Suppressor macrophage (primary cell): Measurements from ENCODE around the gene PSME2.

Experiments used
- DNase-seq, 4 experiments: peaks; one replicate each; pipeline ENCODE4 v3.0.0-alpha.2; 2020 to 2022

Gene PSME2

GRCh38 chr14:24150993-24151392 is 4.6 kb upstream of the PSME2 start:
- DNase-seq, result no peak

DNA sequence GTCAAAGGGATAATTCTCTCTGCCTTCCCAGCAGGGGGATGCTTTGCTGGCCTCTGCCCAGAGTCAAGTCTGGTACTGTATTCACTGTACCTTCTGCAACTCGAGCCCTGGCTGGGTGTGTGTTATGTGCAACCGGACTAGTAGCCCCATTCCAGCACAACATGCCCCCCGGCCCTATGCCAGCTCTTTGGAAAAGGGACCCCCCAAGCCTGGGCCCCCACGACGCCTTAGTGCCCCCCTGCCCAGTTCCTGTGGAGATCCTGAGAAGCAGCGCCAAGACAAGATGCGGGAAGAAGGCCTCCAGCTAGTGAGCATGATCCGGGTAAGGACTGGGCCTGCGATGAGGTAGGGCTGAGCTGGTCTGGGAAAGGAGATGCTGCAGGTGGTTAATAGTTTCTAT is 4.2 kb upstream of the PSME2 start:
- DNase-seq, result no peak

GRCh38 chr14:24150061-24150460 is 3.7 kb upstream of the PSME2 start:
- no peak for DNase-seq

DNA sequence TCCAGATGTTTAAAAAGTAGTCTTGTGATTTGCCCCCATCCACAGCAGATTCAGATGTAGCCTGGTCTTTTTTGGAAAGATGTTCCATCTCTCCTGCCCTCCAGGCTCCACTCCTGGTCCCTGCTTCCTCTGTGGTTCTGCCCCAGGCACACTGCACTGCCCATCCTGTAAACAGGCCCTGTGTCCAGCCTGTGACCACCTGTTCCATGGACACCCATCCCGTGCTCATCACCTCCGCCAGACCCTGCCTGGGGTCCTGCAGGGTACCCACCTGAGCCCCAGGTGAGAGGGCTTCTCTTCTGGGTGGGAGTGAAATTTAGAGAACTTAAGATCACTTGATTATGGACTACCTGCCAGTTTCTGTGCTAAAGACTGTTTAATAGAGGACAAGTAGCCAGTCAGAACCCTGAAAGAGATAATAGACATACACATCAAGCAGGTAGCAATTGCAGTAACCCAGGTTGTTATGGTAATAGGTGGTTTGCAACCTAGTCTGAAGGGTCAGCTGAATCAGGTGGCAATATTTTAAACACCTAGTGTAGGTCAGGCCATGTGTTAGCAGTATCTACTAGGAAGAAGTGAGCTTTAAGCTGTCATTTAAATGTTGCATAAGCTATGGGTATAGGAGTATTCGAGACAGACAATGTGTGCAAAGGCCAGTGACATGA is 3.0 kb upstream of the PSME2 start:
- DNase-seq, result no peak

DNA sequence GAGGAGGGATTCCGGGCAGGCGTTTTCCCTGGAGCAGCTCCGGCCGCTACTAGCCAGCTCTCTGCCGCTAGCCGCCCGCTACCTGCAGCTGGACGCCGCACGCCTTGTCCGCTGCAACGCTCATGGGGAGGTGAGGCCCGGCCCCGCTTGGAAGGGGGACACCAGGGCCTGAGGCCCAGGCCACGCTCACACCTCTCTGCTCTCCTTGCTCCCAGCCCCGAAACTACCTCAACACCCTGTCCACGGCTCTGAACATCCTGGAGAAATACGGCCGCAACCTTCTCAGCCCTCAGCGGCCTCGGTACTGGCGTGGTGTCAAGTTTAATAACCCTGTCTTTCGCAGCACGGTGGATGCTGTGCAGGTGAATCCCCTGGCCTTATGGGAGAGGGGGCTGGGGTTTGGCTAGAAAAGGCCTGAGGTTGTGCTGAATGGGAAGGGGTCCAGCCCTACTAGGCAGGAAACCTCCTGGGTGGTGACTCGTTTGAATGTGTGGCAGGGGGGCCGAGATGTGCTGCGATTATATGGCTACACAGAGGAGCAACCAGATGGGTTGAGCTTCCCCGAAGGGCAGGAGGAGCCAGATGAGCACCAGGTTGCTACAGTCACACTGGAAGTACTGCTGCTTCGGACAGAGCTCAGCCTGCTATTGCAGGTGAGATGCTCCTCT is 1.5 kb upstream of the PSME2 start:
- DNase-seq, result no peak

- DNase-seq, result peak; percentile 98 to 99 (median 99)
These were observed 759 bp upstream of the PSME2 start, which contains the start of gene RNF31 for GRCh38 chr14:24146978-24147760. TSS of gene RNF31 (plus strand) at chr14:24147498. CDS start at chr14:24147699, 201 bp downstream.

GRCh38 chr14:24145690-24146452 is 539 bp downstream of the PSME2 start:
- peak; percentile 14 to 52 (median 44) for DNase-seq

DNA sequence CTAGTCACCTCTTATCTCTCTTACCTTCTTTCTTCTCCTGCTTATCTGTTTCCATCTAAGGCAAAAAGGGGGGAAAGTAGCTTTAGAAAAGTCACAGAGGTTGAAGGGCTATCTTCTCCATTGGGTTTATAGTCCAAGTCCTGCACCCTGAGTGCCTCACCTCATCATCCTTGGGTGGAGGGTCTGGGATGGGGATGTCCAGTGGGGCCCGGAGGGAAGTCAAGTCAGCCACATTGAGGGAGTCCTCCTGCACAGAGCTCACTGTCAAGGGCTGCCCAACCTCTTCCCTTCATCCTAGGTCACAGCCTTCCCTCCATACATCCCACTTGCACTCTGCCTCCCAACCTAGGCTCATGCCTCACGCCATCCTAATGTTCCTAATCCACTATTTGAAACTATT is 1.2 kb downstream of the PSME2 start:
- DNase-seq, result no peak

DNA sequence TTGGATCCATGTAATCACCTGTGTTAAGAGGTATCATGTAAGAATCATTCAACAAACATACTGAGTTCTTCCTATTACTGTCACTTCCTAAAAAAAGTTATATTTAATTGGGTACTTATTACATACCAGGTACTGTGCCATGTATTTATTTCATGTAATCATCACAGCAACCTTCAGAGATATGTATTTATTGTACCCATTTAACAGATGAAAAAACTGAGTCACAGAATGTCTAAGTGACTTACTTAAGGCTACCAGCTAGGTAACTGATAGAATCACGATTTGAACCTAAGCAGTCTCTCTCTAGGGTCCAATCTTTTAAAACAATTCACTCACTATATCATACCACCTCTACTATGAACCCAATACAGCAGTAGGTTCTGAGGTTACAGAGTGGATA is 2.0 kb downstream of the PSME2 start:
- DNase-seq, result no peak

GRCh38 chr14:24143511-24143910 is 2.9 kb downstream of the PSME2 start:
- peak in 2 of 4 experiments; percentile 29 to 31 for DNase-seq

DNA sequence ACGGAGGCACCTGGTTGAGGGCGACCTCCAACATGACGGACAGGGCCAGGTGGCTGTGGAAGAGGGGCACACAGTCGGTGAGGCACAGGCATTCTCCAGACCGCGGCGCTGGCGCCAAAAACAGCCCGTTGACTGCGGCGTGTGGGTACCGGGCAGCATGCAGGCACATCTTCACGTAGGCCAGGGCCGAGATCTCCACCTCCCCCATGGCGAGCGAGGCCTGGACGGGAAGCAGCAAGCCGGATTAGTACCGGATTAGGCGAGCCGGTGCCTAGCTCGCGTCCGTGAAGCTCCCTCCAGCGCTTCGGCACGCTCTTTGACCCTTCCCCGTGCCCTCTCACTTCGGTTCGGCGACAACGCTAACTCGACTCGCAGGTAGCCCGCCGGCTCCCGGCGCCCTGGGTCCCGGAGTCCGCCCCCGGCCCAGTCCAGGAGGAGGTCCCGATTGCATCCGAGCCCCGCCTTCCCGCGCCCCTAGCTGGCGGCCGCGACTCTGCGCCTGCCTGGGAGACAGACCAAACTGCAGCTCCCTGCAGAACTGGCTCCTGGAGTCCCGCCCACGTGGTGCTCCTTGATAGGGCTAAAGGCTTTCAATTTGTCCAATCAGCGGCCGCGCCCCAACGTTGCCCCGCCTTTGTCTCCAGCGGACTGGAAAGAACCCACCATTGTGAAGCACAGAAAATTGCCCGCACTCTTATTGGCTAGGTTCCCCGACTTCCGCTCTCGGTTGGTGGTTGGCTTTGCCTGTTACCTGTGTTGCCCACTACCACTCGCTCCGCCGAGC is 5.1 kb downstream of the PSME2 start, which contains the start of gene EMC9:
Gene EMC9 (minus strand): TSS at position 495 of the 784 bp plus-strand sequence. CDS start 287 bp downstream, at position 208.
- peak; percentile 100 for DNase-seq

DNA sequence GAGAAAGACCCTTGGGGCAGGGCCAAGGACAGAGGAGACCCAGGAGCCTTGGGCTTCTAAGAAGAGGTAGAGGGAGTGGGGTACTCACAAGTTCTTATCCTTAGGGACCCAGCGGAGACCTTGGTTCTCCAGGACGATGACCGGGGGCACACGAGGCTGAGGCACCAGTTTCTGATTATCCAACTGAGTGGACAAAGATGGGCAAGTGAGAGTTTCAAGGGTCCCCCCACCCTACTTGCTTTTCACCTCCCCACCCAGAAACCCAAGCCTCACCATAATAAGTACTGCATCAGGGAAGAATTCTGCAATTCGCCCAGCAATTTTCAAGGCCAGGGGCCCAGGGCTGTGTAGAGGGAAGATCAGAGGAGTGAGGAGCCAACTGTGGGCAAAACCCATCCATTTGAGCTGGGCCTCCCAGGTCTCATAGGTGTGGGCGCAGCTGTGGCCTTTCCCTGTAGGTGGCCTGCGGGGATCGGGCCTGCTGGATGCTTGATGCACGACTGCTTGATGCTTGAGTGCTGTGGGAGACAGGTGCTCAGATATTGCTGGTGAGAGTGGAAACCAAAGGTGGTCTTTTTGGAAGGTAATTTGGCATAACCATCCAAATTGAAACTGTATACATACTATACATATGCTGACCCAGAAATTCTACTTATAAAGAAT is 7.0 kb downstream of the PSME2 start:
- no peak for DNase-seq

DNA sequence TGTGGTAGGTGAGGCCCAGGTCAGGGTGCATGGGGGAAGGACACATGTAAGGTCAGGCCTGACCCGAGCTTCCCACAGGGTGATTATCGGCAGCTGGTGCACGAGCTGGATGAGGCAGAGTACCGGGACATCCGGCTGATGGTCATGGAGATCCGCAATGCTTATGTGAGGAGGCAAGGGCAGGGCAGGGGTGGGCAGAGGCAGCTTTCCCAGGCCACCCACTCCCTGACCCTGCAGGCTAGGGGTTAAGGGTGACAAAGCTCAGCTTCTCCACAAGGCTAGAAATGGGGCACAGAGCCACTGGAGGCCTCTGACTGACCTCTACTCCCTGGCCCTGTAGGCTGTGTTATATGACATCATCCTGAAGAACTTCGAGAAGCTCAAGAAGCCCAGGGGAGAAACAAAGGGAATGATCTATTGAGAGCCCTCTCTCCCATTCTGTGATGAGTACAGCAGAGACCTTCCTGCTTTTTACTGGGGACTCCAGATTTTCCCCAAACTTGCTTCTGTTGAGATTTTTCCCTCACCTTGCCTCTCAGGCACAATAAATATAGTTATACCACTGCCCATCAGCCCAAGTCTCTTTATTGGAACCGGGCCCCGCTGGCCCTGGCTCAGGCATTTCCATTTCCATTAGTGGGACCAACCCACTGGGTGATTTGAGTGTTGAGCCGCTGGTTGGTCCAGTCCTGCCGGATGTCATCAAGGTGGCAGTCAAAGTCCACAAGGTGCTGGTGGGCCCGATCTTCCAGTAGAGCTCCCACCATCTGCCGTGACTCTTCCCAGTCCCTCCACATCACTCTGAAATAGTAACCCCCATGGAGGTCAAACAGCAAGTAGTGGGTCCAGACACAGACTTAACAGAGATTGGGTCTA is 7.8 kb downstream of the PSME2 start:
- peak in 2 of 4 experiments; percentile 22 to 32 for DNase-seq

DNA sequence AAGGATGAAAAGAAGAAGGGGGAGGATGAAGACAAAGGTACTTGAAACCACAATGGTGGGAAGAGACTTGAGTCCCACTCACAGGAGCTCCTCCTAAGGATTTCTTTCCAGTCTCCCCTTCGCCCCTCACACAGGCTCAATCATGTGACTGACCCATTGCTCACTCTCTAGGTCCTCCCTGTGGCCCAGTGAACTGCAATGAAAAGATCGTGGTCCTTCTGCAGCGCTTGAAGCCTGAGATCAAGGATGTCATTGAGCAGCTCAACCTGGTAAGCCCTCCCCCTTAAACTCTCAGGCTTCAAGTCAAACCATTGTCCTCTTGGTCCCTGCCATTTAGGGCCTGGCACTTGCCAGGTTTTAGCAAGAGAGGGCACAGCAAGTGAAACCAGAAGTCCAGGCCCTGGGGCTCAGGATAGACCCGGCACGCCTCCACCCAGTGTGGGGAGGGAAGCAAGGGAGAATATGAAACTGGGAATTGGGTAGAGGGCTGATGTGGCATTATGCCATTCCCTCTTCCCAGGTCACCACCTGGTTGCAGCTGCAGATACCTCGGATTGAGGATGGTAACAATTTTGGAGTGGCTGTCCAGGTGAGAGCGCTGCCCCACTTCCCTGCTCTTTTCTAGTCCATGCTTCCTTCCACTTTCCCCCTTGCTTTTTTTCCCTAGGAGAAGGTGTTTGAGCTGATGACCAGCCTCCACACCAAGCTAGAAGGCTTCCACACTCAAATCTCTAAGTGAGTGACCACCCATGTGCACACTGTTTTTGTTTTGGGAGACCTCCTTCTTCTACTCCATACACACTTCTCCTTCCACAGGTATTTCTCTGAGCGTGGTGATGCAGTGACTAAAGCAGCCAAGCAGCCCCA is 8.6 kb downstream of the PSME2 start:
- no peak for DNase-seq

DNA sequence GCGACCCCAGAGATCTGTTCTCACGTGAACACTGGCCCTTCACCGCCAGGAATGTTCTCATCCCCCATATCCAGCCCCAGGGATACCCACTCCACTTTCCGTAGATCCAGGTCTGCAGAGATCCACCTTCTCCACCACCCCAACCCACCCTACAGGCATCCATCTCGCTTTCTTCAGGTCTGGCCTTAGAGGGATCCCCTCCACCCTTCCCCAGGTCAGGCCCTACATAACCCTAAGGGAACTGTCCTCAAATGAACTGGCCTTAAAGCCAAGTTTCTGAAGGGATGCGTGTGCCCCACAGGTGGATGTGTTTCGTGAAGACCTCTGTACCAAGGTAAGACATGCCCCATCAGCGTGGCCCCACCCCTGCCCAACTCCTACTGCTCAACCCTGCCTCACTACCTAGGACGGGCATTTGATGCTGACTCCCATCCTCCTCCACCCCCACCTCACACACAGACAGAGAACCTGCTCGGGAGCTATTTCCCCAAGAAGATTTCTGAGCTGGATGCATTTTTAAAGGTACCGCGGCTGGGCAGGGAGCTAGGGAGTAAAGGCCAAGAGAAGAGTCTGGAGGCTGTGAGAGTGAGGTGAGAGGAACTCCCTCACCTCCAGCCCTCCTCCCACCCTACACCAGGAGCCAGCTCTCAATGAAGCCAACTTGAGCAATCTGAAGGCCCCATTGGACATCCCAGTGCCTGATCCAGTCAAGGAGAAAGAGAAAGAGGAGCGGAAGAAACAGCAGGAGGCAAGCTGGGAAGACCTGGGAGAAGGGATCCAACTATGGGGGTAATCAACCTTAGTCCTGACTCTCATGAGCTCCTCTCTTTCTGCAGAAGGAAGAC is 9.5 kb downstream of the PSME2 start:
- DNase-seq, result no peak

- DNase-seq, result peak; percentile 93 to 97 (median 95)
These were observed 10.4 kb downstream of the PSME2 start, which contains the start of gene PSME1 for GRCh38 chr14:24135834-24136683. TSS of gene PSME1 (plus strand) at chr14:24136194. CDS start at chr14:24136263, 69 bp downstream.

DNA sequence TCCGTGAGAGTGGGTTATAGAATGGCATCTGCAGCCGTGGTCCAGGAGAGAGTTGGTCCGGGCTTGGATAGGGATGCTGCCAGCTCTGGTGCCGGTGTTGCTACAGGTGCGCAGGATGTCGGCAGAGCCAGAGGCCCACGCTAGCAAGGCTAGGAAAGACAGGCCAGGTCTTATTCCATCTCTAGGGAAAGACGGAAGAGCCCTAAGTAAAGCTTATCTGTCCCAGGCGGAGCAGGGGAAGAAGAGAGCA is 10.9 kb downstream of the PSME2 start:
- DNase-seq, result no peak
